OCI-LY7 (cell line): Measurements from ENCODE around the gene IL6ST.

Source experiments
- EZH2phosphoT487 ChIP-seq: fragments of 200-600 bp; sonication (generic); IDR thresholded peaks from 2 replicates; pipeline ENCODE4 v1.6.1; 2018; ENCODE audit warnings: low read depth, borderline replicate concordance, mild to moderate bottlenecking, mixed run types, antibody characterized with exemption, low read length, moderate library complexity, mixed read lengths
- TF ChIP-seq, protein P1 (sequence below): fragments of 200-600 bp; sonication (generic); conservative IDR thresholded peaks from 2 replicates; pipeline ENCODE4 v1.5.1; 2014; ENCODE audit warnings: mild to moderate bottlenecking, antibody characterized with exemption, low read length, moderate library complexity, mixed read lengths

DNA sequence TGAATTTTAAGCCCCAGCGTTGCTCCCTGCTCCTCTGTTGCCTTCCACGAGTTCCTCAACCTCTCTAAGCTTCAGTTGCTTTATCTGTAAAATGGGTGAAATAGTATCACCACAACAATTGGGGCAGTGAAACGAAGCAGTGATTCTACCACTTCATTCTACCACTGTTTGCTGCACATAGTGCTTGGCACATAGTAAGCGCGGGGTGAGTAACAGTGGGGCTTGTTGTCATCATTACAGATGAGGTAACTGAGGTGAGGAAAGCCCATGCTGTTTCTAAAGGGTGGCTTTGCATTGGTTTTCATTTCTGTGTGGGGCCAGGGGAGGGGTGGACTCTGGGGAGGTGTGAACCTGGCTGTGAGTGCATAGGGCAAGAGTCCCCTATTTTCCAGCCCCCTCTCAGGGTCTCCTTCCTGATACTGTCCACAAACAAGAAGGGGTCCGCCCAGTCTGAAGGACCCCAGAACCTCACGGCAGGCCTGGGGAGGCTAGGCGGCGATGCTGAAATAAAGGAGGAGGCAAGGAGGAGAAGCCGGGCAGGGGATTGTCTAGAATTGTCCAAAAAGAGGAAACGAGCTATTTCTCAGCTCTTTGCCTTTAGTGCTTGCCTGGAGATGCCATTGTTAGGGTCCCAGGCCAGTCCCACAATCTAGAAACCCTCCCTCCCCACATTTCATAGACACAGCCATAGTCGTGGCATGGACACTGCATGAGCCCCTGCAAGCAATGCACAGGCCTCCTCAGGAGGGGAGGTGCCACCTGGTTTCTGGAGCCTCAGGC is 65.6 kb downstream of the IL6ST start:
- TF ChIP-seq, protein P1, sequence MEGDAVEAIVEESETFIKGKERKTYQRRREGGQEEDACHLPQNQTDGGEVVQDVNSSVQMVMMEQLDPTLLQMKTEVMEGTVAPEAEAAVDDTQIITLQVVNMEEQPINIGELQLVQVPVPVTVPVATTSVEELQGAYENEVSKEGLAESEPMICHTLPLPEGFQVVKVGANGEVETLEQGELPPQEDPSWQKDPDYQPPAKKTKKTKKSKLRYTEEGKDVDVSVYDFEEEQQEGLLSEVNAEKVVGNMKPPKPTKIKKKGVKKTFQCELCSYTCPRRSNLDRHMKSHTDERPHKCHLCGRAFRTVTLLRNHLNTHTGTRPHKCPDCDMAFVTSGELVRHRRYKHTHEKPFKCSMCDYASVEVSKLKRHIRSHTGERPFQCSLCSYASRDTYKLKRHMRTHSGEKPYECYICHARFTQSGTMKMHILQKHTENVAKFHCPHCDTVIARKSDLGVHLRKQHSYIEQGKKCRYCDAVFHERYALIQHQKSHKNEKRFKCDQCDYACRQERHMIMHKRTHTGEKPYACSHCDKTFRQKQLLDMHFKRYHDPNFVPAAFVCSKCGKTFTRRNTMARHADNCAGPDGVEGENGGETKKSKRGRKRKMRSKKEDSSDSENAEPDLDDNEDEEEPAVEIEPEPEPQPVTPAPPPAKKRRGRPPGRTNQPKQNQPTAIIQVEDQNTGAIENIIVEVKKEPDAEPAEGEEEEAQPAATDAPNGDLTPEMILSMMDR, result no peak
- TF ChIP-seq EZH2phosphoT487, result no peak
